Measurements from ENCODE around the gene PRR20G.

Gene PRR20G

Small RNA genes lying within 50 kb of the gene (small RNA-seq; reads per million reads assigned to genes)
- 0 reads per million in 2 experiments for gene RNU6-1047P

All from SK-N-DZ (cell line).